Osteoblast (primary cell): ENCODE measurements around the gene OSCP1. TPM values are rescaled to one million over a fixed set of nuclear protein-coding genes. Genes with fewer than 3 reads are reported as not detected.

Experiments used
- DNase-seq: peaks from one replicate; pipeline ENCODE4 v3.0.0; 2011; ENCODE audit warnings: low spot score, mixed read lengths; ENCODE audit not compliant: insufficient read length; ENCODE audit errors: missing footprints
- H2AFZ ChIP-seq: 2 replicates; pipeline ENCODE4 v1.6.0; 2011; ENCODE audit warnings: mild to moderate bottlenecking, low read length
- H3K27ac ChIP-seq: 2 replicates; pipeline ENCODE4 v1.5.1; 2011; ENCODE audit warnings: mild to moderate bottlenecking, low read depth, low read length, moderate library complexity
- H3K27me3 ChIP-seq: 2 replicates; pipeline ENCODE4 v1.6.0; 2012; ENCODE audit warnings: mild to moderate bottlenecking, control low read depth, inconsistent platforms, low read length, moderate library complexity; ENCODE audit not compliant: insufficient read depth
- H3K36me3 ChIP-seq: 2 replicates; pipeline ENCODE4 v1.5.1; 2011; ENCODE audit warnings: mild to moderate bottlenecking, low read length, control low read depth, moderate library complexity; ENCODE audit not compliant: insufficient read depth
- H3K4me1 ChIP-seq: 2 replicates; pipeline ENCODE4 v1.5.1; 2011; ENCODE audit warnings: mild to moderate bottlenecking, low read length, control low read depth, moderate library complexity; ENCODE audit not compliant: insufficient read depth
- H3K4me2 ChIP-seq: 2 replicates; pipeline ENCODE4 v1.6.0; 2011; ENCODE audit warnings: mild to moderate bottlenecking, low read length; ENCODE audit not compliant: insufficient read depth
- H3K4me3 ChIP-seq: fragments of 200-600 bp; sonication (generic); 3 replicates; pipeline ENCODE4 v1.5.1; 2012; ENCODE audit warnings: mild to moderate bottlenecking, low read length, inconsistent platforms; ENCODE audit not compliant: insufficient read depth
- H3K79me2 ChIP-seq: 2 replicates; pipeline ENCODE4 v1.6.0; 2012; ENCODE audit warnings: mild to moderate bottlenecking, low read length, control low read depth, inconsistent platforms; ENCODE audit not compliant: insufficient read depth
- H3K9me3 ChIP-seq: 2 replicates; pipeline ENCODE4 v1.5.1; 2011; ENCODE audit warnings: low read depth, low read length, control low read depth
- H4K20me1 ChIP-seq: 2 replicates; pipeline ENCODE4 v1.6.0; 2012; ENCODE audit warnings: mild to moderate bottlenecking, low read length, control low read depth; ENCODE audit not compliant: insufficient read depth
- CTCF ChIP-seq: IDR thresholded peaks from 2 replicates; pipeline ENCODE4 v1.5.1; 2011; ENCODE audit warnings: mild to moderate bottlenecking, low read depth, low read length, moderate library complexity; ENCODE audit errors: extremely low read depth
- total RNA-seq: library from RNA; depleted of rRNA; stranded (reverse); fragments of >200 nt; gene quantifications from 2 replicates; pipeline ENCODE4 v1.2.3, GENCODE V29; 2012

The OSCP1 gene
- total RNA-seq, 1 donor, result 14.5 TPM

- Histone ChIP-seq H3K4me3 (no peak overlapping the region), H3K27ac (no peak overlapping the region), H3K9me3 (no peaks in the 10 kb centered on the region), H3K79me2 (no peaks in the 10 kb centered on the region), H3K36me3 (peaks cover 24% of the 10 kb centered on the region), H3K27me3 (no peaks in the 10 kb centered on the region), H3K4me2 (peak overlapping the region; percentile 23), H2AFZ (peak overlapping the region; percentile 21), H4K20me1 (no peaks in the 10 kb centered on the region), H3K4me1 (peaks cover 5% of the 10 kb centered on the region)
- peak; percentile 92 for DNase-seq
- TF ChIP-seq CTCF, result peak; percentile 97
Observed at GRCh38 chr1:36420836-36421317, 29.4 kb downstream of the OSCP1 start.

- Histone ChIP-seq H3K9me3 (no peaks in the 10 kb centered on the region), H3K79me2 (no peaks in the 10 kb centered on the region), H3K27me3 (no peaks in the 10 kb centered on the region), H3K4me2 (peak overlapping the region; percentile 23), H3K27ac (no peak overlapping the region), H3K4me3 (no peak overlapping the region), H3K4me1 (peaks cover 5% of the 10 kb centered on the region), H3K36me3 (peaks cover 24% of the 10 kb centered on the region), H4K20me1 (no peaks in the 10 kb centered on the region), H2AFZ (peak overlapping the region; percentile 21)
- no peak for DNase-seq
- no peak for TF ChIP-seq CTCF
Observed at GRCh38 chr1:36420409-36420808, 29.8 kb downstream of the OSCP1 start.

GRCh38 chr1:36419569-36419968 lies 30.7 kb downstream of the OSCP1 start:
- Histone ChIP-seq H3K79me2 (no peaks in the 10 kb centered on the region), H3K4me1 (peaks cover 5% of the 10 kb centered on the region), H3K4me3 (no peak overlapping the region), H3K27ac (no peak overlapping the region), H2AFZ (no peak overlapping the region), H4K20me1 (no peaks in the 10 kb centered on the region), H3K36me3 (peaks cover 24% of the 10 kb centered on the region), H3K9me3 (no peaks in the 10 kb centered on the region), H3K27me3 (no peaks in the 10 kb centered on the region), H3K4me2 (no peak overlapping the region)
- TF ChIP-seq CTCF, result no peak
- no peak for DNase-seq

GRCh38 chr1:36419140-36419539 lies 31.1 kb downstream of the OSCP1 start:
- TF ChIP-seq CTCF, result no peak
- Histone ChIP-seq H3K4me1 (peaks cover 5% of the 10 kb centered on the region), H3K4me3 (no peak overlapping the region), H3K27me3 (no peaks in the 10 kb centered on the region), H3K36me3 (peaks cover 24% of the 10 kb centered on the region), H2AFZ (no peak overlapping the region), H3K4me2 (no peak overlapping the region), H4K20me1 (no peaks in the 10 kb centered on the region), H3K79me2 (no peaks in the 10 kb centered on the region), H3K27ac (no peak overlapping the region), H3K9me3 (no peaks in the 10 kb centered on the region)
- DNase-seq, result no peak
